GM12878 (cell line): ENCODE results near the gene DMP1. TPM values are rescaled to one million over a fixed set of nuclear protein-coding genes. Genes with fewer than 3 reads are reported as not detected.

Source experiments
- ATAC-seq: fragments of 200-7000 bp; cut with Tn5 transposase; 3 replicates; pipeline ENCODE4 v1.9.1; 2020; ENCODE audit warnings: mild to moderate bottlenecking, moderate library complexity
- BruUV-seq: library from RNA; stranded (reverse); fragments of 400-500 nt; replicated peaks from 2 replicates; lab custom pipeline; 2021; lab: Mats Ljungman, UMichigan
- CTCF ChIA-PET: fragments of 300-600 bp; sonication (Branson Sonifier 250); formaldehyde crosslinking; extraction: SDS; loops from one replicate; lab custom pipeline; 2021; ENCODE audit warnings: inconsistent platforms; lab: Yijun Ruan, JAX
- POLR2A ChIA-PET: fragments of 350-600 bp; formaldehyde crosslinking; extraction: SDS; loops from one replicate; lab custom pipeline; 2021; ENCODE audit warnings: inconsistent platforms; lab: Charles Lee
- RAD21 ChIA-PET: fragments of 300-600 bp; sonication (Branson Sonifier 250); formaldehyde crosslinking; loops from one replicate; lab custom pipeline; 2023; ENCODE audit warnings: antibody characterized with exemption; ENCODE audit not compliant: unreplicated experiment; lab: Charles Lee
- SMC1A ChIA-PET: fragments of 300-600 bp; sonication (Branson Sonifier 250); formaldehyde crosslinking; loops from one replicate; lab custom pipeline; 2023; ENCODE audit not compliant: unreplicated experiment, uncharacterized antibody; lab: Charles Lee
- DNase-seq: peaks from one replicate; pipeline ENCODE4 v3.0.0-alpha.2; 2011; ENCODE audit warnings: low read depth, low spot score
- FAIRE-seq: peaks from 3 replicates; lab custom pipeline; 2011; peaks lifted over from hg19 to GRCh38; lab: Jason Lieb, UNC
- H2AFZ ChIP-seq: 2 replicates; pipeline ENCODE4 v1.6.0; 2011; ENCODE audit warnings: low read depth, low read length, control low read depth; ENCODE audit not compliant: control insufficient read depth
- H3K27ac ChIP-seq: 2 replicates; pipeline ENCODE4 v1.5.1; 2011; ENCODE audit warnings: control low read depth; ENCODE audit not compliant: control insufficient read depth, insufficient read depth
- H3K27me3 ChIP-seq, 2 experiments: replicated peaks in 1 of 2; 2 replicates each; pipeline versions ENCODE4 v1.6.0 to v1.6.1; 2011; ENCODE audit warnings: low read length in 1 of 2; ENCODE audit not compliant: control insufficient read depth in 2 of 2, insufficient read depth in 2 of 2
- H3K36me3 ChIP-seq, 2 experiments: 2 replicates each; pipeline ENCODE4 v1.5.1; 2011; ENCODE audit warnings: low read length in 1 of 2; ENCODE audit not compliant: control insufficient read depth in 2 of 2, insufficient read depth in 2 of 2
- H3K4me1 ChIP-seq: 2 replicates; pipeline ENCODE4 v1.6.1; 2011; ENCODE audit warnings: mild to moderate bottlenecking, low read length, moderate library complexity, mixed read lengths; ENCODE audit not compliant: control insufficient read depth, insufficient read depth
- H3K4me2 ChIP-seq: 2 replicates; pipeline ENCODE4 v1.6.0; 2011; ENCODE audit warnings: control low read depth; ENCODE audit not compliant: control insufficient read depth, insufficient read depth
- H3K4me3 ChIP-seq: fragments of 200-600 bp; sonication (generic); 2 replicates; pipeline ENCODE4 v1.5.1; 2016
- H3K79me2 ChIP-seq: 2 replicates; pipeline ENCODE4 v1.6.0; 2011; ENCODE audit warnings: low read length; ENCODE audit not compliant: control insufficient read depth, insufficient read depth
- H3K9ac ChIP-seq: 2 replicates; pipeline ENCODE4 v1.8.0; 2011; ENCODE audit warnings: low read length, control low read depth, mixed read lengths; ENCODE audit not compliant: control insufficient read depth, insufficient read depth
- H3K9me3 ChIP-seq: replicated peaks from 3 replicates; pipeline ENCODE4 v1.5.1; 2011; ENCODE audit warnings: mild to moderate bottlenecking, low read length; ENCODE audit not compliant: control insufficient read depth, insufficient read depth
- H4K20me1 ChIP-seq: 2 replicates; pipeline ENCODE4 v1.6.0; 2011; ENCODE audit not compliant: control insufficient read depth, insufficient read depth
- CBFB ChIP-seq: IDR thresholded peaks from 2 replicates; pipeline ENCODE4 v1.6.1; 2016; ENCODE audit warnings: antibody characterized with exemption, low read depth
- EGR1 ChIP-seq, 2 experiments: IDR thresholded peaks; 1 replicate in 1 of 2; 2 replicates in 1 of 2; pipeline ENCODE4 v1.6.1; 2011 to 2012; ENCODE audit warnings: low read depth in 2 of 2, low read length in 2 of 2, borderline replicate concordance in 1 of 2, mild to moderate bottlenecking in 1 of 2, moderate library complexity in 1 of 2
- EZH2 ChIP-seq: IDR thresholded peaks from 2 replicates; pipeline ENCODE4 v1.6.1; 2012; ENCODE audit warnings: low read depth, mild to moderate bottlenecking, control low read depth, inconsistent platforms, low read length, borderline replicate concordance; ENCODE audit not compliant: control insufficient read depth
- NFXL1 ChIP-seq: fragments of 450-650 bp; IDR thresholded peaks from 2 replicates; pipeline ENCODE4 v1.6.1; 2017; ENCODE audit warnings: antibody characterized with exemption, mild to moderate bottlenecking, borderline replicate concordance
- RCOR1 ChIP-seq: conservative IDR thresholded peaks from 2 replicates; pipeline ENCODE4 v1.6.1; 2012; ENCODE audit warnings: low read depth, low read length, improper control_type of control experiment
- TCF12 ChIP-seq: IDR thresholded peaks from 2 replicates; pipeline ENCODE4 v1.6.1; 2011; ENCODE audit warnings: low read depth, mild to moderate bottlenecking, low read length
- WGBS: methylation state at CpG from one replicate; pipeline ENCODE4 v1.1.6; 2016; ENCODE audit warnings: low lambda C conversion rate; ENCODE audit not compliant: insufficient replicate concordance, insufficient coverage; ENCODE audit errors: missing lambda C conversion rate; 5-methylcytosine and 5-hydroxymethylcytosine counted together
- in situ Hi-C: fragments of 300-500 bp; cut with MboI; formaldehyde crosslinking; loops from 9 replicates; pipeline ENCODE4 v1.14.3; 2018; ENCODE audit warnings: mixed read lengths
- intact Hi-C: fragments of 100-400 bp; cut with micrococcal nuclease; formaldehyde crosslinking; loops from one replicate; pipeline ENCODE4 v1.14.2; 2022; ENCODE audit not compliant: unreplicated experiment
- polyA plus RNA-seq, 11 experiments: library from polyadenylated mRNA; depleted of rRNA in 4 of 11; unstranded in 6 of 11; stranded (reverse) in 5 of 11; fragments of >200 nt; fragmentation: Nextera tagmentation in 4 of 11; fragmentation: Illumina TruSeq in 1 of 11; extraction: Ambion mirVana in 4 of 11; extraction: Trizol in 1 of 11; gene quantifications; 1 replicate in 1 of 11; 2 replicates in 10 of 11; pipeline versions ENCODE4 v1.2.1 to v1.2.3, GENCODE V29; 2011 to 2016; ENCODE audit warnings: inconsistent platforms in 2 of 11, missing spikeins in 2 of 11, low read depth in 1 of 11
- total RNA-seq, 4 experiments: library from RNA; depleted of rRNA in 3 of 4; stranded (reverse); fragments of >200 nt in 3 of 4; fragmentation: Illumina TruSeq in 1 of 4; extraction: Trizol in 1 of 4; gene quantifications; 2 replicates each; pipeline versions ENCODE4 v1.2.1 to v1.2.3, GENCODE V29; 2013 to 2021
- TF ChIP-seq, protein P1 (sequence below): fragments of 450-650 bp; formaldehyde crosslinking; IDR thresholded peaks from 2 replicates; pipeline ENCODE4 v1.5.0; 2022; ENCODE audit warnings: mild to moderate bottlenecking, missing genetic modification characterization
- TF ChIP-seq, protein P2 (sequence below): fragments of 450-650 bp; IDR thresholded peaks from 2 replicates; pipeline ENCODE4 v1.6.1; 2017; ENCODE audit warnings: borderline replicate concordance
- TF ChIP-seq, protein P3 (sequence below): IDR thresholded peaks from 2 replicates; pipeline ENCODE4 v1.6.1; 2011; ENCODE audit warnings: borderline replicate concordance, low read depth, mild to moderate bottlenecking, moderate library complexity, low read length; ENCODE audit not compliant: insufficient read depth, poor library complexity, severe bottlenecking
- TF ChIP-seq, protein P4 (sequence below): IDR thresholded peaks from 2 replicates; pipeline ENCODE4 v1.6.1; 2012; ENCODE audit warnings: low read depth, low read length, improper control_type of control experiment

The DMP1 gene
- total and polyA plus RNA-seq, 10 of the 15 experiments (the other 5 are each of a cell fraction or from before 2014, with no cell fraction given) = not detected

DNA sequence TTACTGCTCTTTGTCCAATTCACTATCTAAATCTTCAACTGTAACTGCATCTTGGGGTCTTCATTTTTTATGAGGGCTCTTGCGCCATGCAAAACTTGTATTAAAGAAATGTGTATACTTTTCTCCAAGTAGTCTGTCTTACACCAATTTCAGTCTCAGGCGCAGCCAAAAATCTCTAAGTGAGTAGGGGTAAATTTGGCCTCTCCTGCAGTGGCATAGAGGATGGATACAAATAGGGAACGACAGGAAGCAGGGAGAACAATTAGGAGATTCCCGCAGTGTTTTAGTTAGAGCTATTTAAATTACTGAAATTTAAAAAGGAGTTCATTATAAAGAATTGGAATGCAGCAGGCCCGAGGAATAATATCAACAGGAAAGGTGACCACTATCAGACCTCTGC is 30.2 kb downstream of the DMP1 start (continued):
- TF ChIP-seq, protein P1, sequence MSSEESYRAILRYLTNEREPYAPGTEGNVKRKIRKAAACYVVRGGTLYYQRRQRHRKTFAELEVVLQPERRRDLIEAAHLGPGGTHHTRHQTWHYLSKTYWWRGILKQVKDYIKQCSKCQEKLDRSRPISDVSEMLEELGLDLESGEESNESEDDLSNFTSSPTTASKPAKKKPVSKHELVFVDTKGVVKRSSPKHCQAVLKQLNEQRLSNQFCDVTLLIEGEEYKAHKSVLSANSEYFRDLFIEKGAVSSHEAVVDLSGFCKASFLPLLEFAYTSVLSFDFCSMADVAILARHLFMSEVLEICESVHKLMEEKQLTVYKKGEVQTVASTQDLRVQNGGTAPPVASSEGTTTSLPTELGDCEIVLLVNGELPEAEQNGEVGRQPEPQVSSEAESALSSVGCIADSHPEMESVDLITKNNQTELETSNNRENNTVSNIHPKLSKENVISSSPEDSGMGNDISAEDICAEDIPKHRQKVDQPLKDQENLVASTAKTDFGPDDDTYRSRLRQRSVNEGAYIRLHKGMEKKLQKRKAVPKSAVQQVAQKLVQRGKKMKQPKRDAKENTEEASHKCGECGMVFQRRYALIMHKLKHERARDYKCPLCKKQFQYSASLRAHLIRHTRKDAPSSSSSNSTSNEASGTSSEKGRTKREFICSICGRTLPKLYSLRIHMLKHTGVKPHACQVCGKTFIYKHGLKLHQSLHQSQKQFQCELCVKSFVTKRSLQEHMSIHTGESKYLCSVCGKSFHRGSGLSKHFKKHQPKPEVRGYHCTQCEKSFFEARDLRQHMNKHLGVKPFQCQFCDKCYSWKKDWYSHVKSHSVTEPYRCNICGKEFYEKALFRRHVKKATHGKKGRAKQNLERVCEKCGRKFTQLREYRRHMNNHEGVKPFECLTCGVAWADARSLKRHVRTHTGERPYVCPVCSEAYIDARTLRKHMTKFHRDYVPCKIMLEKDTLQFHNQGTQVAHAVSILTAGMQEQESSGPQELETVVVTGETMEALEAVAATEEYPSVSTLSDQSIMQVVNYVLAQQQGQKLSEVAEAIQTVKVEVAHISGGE (CRISPR knock-in tag) = no peak
- TF ChIP-seq EZH2 = no peak
- no peak for TF ChIP-seq NFXL1
- no peak for TF ChIP-seq EGR1 (IDR thresholded peaks at IDR 0.05; ENCODE audit: borderline replicate concordance in 1 of 2, low read depth in 2 of 2, low read length in 2 of 2)

DNA sequence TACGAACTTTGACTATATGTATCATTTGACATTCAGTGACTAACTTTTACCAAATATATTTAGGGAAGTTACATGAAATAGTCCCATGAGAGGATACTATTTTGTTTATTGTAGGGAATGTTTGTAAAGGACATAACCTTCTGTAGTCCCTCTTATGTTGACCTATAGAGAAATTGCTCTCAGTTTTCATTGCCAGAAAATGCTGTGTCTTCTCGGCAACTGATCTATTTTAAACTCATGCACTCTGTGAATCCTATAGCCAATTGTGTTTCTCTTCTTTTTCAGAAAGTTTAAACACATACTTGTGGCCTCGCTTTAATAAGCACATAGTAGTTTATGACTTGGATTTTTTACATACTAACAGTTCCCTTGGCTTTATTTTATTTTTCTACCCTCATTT is 38.2 kb downstream of the DMP1 start:
- WGBS = 24% methylated on average over 3 of the region's 3 CpGs
- ATAC-seq (no peak), FAIRE-seq (no peak), DNase-seq (no peak)
- Histone ChIP-seq H4K20me1 (no peaks in the 10 kb centered on the region), H3K36me3 (no peaks in the 10 kb centered on the region), H2AFZ (no peak overlapping the region), H3K9me3 (no peaks in the 10 kb centered on the region; the same call in 2 of the 3 replicates), H3K4me3 (no peak overlapping the region), H3K79me2 (no peaks in the 10 kb centered on the region), H3K4me1 (no peaks in the 10 kb centered on the region), H3K9ac (no peak overlapping the region), H3K27me3 (no peaks in the 10 kb centered on the region), H3K4me2 (no peak overlapping the region), H3K27ac (no peak overlapping the region)
- CTCF ChIA-PET = interaction anchor here (0.6 kb wide), 1 partner anchor 313 kb away, joined by 3 read pairs; no protein-coding TSS in a partner anchor
- no TSS peak for BruUV-seq
- POLR2A ChIA-PET = no interaction called here
- in situ Hi-C loops (loop anchor here (25.0 kb wide), 2 partner anchors 524 to 824 kb away; partner anchors contain the start of gene PYURF), intact Hi-C loops (no loop called here)
- RAD21 ChIA-PET = no interaction called here
- SMC1A ChIA-PET = interaction anchor here (1.0 kb wide), 1 partner anchor 8 kb away, joined by 3 read pairs; no protein-coding TSS in a partner anchor
- TF ChIP-seq TCF12 (no peak), RCOR1 (no peak), CBFB (no peak)
- TF ChIP-seq, protein P2, sequence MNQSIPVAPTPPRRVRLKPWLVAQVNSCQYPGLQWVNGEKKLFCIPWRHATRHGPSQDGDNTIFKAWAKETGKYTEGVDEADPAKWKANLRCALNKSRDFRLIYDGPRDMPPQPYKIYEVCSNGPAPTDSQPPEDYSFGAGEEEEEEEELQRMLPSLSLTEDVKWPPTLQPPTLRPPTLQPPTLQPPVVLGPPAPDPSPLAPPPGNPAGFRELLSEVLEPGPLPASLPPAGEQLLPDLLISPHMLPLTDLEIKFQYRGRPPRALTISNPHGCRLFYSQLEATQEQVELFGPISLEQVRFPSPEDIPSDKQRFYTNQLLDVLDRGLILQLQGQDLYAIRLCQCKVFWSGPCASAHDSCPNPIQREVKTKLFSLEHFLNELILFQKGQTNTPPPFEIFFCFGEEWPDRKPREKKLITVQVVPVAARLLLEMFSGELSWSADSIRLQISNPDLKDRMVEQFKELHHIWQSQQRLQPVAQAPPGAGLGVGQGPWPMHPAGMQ = no peak
- TF ChIP-seq, protein P1 (CRISPR knock-in tag) = no peak
- TF ChIP-seq, protein P3, sequence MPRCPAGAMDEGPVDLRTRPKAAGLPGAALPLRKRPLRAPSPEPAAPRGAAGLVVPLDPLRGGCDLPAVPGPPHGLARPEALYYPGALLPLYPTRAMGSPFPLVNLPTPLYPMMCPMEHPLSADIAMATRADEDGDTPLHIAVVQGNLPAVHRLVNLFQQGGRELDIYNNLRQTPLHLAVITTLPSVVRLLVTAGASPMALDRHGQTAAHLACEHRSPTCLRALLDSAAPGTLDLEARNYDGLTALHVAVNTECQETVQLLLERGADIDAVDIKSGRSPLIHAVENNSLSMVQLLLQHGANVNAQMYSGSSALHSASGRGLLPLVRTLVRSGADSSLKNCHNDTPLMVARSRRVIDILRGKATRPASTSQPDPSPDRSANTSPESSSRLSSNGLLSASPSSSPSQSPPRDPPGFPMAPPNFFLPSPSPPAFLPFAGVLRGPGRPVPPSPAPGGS = no peak
- TF ChIP-seq, protein P4, sequence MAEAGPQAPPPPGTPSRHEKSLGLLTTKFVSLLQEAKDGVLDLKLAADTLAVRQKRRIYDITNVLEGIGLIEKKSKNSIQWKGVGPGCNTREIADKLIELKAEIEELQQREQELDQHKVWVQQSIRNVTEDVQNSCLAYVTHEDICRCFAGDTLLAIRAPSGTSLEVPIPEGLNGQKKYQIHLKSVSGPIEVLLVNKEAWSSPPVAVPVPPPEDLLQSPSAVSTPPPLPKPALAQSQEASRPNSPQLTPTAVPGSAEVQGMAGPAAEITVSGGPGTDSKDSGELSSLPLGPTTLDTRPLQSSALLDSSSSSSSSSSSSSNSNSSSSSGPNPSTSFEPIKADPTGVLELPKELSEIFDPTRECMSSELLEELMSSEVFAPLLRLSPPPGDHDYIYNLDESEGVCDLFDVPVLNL = no peak
